ENCODE data around the gene ABHD15. TPM values are rescaled to one million over a fixed set of nuclear protein-coding genes. Genes with fewer than 3 reads are reported as not detected.

The ABHD15 gene
- total and polyA plus RNA-seq, 9 of the 15 experiments (the other 6 are each of a cell fraction or from before 2014, with no cell fraction given): 0.85 to 4.2 (median 2.1) TPM

DNA sequence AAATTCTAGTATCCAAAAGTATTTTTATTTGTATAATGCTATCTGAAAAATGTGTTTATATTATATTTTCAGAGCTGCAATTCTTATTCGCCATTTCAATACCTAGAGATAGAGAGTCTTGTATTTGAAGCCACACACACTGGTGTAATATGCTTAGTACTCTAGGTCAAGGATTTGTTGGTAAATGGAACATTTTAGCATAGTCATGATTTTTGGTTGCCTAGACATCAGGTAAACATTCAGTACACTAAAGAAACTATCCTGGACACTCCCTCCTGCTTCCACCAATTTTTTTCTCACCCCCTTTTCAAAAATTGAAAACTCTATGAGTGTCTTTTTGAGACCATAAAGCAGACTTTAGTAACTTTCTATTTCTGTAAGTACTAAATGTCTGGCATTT lies 20.8 kb downstream of the ABHD15 start:
- DNase-seq (ENCODE audit: extremely low read depth in 1 of 4, low spot score in 3 of 4) (peak in 2 of 4 experiments; percentile 18 to 25), FAIRE-seq (peak; percentile 6), ATAC-seq (peak; percentile 62)
- H3K27ac ChIP-seq (ENCODE audit: extremely low read depth, low read depth, low read length): no peak overlapping the region
- H3K36me3 ChIP-seq (ENCODE audit: control insufficient read depth, insufficient read depth, low read length): peaks cover 25% of the 10 kb centered on the region
- no peak overlapping the region for H3K9ac ChIP-seq (ENCODE audit: insufficient read depth in 1 of 2, low read depth in 2 of 2, low read length in 2 of 2)
- no peaks in the 10 kb centered on the region for H3K4me1 ChIP-seq (replicated peaks in 1 of 2; ENCODE audit: control insufficient read depth in 2 of 2, insufficient read depth in 2 of 2, low read length in 2 of 2)
- no peak overlapping the region for H2AFZ ChIP-seq (ENCODE audit: low read depth, low read length)
- H3K79me2 ChIP-seq (ENCODE audit: control insufficient read depth, insufficient read depth, low read length): no peaks in the 10 kb centered on the region
- H3K27me3 ChIP-seq (ENCODE audit: control insufficient read depth in 2 of 2, insufficient read depth in 2 of 2, low read length in 2 of 2): no peaks in the 10 kb centered on the region
- H3K4me2 ChIP-seq (ENCODE audit: insufficient read depth, low read length): no peak overlapping the region
- H4K20me1 ChIP-seq (replicated peaks; ENCODE audit: control insufficient read depth, insufficient read depth, low read length): no peaks in the 10 kb centered on the region
- in situ Hi-C loops (cut with MboI) (no loop called here), intact Hi-C loops (cut with micrococcal nuclease) (no loop called here)
- no peak overlapping the region for H3K4me3 ChIP-seq
- POLR2A ChIA-PET: interaction anchor here (0.7 to 1.7 kb wide), 4 partner anchors 9 to 389 kb away, joined by 3 to 8 read pairs (median 4); no protein-coding TSS in a partner anchor
- H3K9me1 ChIP-seq (ENCODE audit: control insufficient read depth, insufficient read depth, low read length): no peaks in the 10 kb centered on the region
- H3K9me3 ChIP-seq (replicated peaks; ENCODE audit: control insufficient read depth, insufficient read depth, low read depth, low read length): no peaks in the 10 kb centered on the region
- CTCF ChIA-PET (ENCODE audit: low intra/inter-chr PET ratio): no interaction called here
- WGBS (ENCODE audit: insufficient coverage, low coverage, missing lambda C conversion rate): 89% methylated on average over 1 of the region's 1 CpG
- no TSS peak for BruUV-seq (replicated peaks)
- TF ChIP-seq, protein P1, sequence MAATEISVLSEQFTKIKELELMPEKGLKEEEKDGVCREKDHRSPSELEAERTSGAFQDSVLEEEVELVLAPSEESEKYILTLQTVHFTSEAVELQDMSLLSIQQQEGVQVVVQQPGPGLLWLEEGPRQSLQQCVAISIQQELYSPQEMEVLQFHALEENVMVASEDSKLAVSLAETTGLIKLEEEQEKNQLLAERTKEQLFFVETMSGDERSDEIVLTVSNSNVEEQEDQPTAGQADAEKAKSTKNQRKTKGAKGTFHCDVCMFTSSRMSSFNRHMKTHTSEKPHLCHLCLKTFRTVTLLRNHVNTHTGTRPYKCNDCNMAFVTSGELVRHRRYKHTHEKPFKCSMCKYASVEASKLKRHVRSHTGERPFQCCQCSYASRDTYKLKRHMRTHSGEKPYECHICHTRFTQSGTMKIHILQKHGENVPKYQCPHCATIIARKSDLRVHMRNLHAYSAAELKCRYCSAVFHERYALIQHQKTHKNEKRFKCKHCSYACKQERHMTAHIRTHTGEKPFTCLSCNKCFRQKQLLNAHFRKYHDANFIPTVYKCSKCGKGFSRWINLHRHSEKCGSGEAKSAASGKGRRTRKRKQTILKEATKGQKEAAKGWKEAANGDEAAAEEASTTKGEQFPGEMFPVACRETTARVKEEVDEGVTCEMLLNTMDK (IDR thresholded peaks at IDR 0.05; ENCODE audit: borderline replicate concordance, insufficient read depth, low read depth, low read length, poor library complexity, severe bottlenecking): no peak
- TF ChIP-seq MAFF (IDR thresholded peaks at IDR 0.05; ENCODE audit: low read length) (peak; percentile 72), ZNF184 (CRISPR knock-in tag; IDR thresholded peaks at IDR 0.05) (no peak), ARID4B (CRISPR knock-in tag; IDR thresholded peaks at IDR 0.05) (no peak), TRIM24 (IDR thresholded peaks at IDR 0.05) (no peak), RFX1 (IDR thresholded peaks at IDR 0.05) (peak; percentile 81), C11orf30 (IDR thresholded peaks at IDR 0.05; ENCODE audit: low read depth) (peak; percentile 85), ZNF316 (IDR thresholded peaks at IDR 0.05) (peak; percentile 89), ZNF174 (CRISPR knock-in tag; IDR thresholded peaks at IDR 0.05) (no peak), MEIS2 (IDR thresholded peaks at IDR 0.05; ENCODE audit: partially characterized antibody) (no peak), TSHZ1 (CRISPR knock-in tag; IDR thresholded peaks at IDR 0.05) (no peak), HNRNPUL1 (IDR thresholded peaks at IDR 0.05; ENCODE audit: low read length) (no peak), SRSF1 (IDR thresholded peaks at IDR 0.05; ENCODE audit: low read depth, low read length) (no peak), ZNF76 (CRISPR knock-in tag; IDR thresholded peaks at IDR 0.05; ENCODE audit: borderline replicate concordance) (no peak), SPI1 (IDR thresholded peaks at IDR 0.05; ENCODE audit: borderline replicate concordance, low read depth, low read length) (no peak)
